ENCODE measurements around the gene APOBEC3A.

The APOBEC3A gene

DNA sequence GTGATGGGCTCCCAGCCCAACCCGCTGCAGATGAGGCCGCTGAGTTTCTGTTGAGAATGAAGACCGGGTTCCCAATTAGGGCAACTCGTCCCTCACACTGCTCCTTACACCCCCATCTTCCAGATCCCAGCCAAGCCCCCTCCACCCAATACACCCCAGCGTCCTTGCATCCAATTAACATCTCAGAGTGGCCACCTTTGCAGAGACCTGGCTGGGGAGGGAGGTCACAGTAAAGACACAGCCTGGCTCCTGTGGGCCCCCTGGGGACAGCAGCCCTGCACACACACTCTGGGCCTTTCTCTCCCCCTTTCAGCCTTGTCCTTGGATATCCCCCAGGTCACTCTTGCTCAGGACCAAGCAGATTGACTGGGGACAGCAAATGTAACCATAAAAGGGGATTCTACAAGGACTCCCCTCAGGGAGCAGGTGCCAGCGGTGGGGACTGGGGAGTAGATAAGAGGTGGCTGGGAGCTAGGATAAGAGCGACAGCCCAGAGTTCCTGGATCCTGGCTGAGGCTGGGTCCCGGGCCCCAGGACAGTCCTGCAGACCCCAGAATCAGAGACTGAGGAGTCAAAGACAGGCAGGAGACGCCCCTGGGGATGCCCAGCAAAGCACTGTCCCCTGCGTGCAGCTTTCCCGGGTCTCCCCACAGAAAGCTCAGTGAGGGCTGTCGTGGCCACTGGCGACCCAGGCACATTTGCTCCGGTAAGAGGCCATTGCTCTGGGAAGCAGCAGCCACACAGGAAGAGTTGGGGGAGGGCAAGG is 8.4 kb downstream of the APOBEC3A start:
- TF ChIP-seq, protein P1, sequence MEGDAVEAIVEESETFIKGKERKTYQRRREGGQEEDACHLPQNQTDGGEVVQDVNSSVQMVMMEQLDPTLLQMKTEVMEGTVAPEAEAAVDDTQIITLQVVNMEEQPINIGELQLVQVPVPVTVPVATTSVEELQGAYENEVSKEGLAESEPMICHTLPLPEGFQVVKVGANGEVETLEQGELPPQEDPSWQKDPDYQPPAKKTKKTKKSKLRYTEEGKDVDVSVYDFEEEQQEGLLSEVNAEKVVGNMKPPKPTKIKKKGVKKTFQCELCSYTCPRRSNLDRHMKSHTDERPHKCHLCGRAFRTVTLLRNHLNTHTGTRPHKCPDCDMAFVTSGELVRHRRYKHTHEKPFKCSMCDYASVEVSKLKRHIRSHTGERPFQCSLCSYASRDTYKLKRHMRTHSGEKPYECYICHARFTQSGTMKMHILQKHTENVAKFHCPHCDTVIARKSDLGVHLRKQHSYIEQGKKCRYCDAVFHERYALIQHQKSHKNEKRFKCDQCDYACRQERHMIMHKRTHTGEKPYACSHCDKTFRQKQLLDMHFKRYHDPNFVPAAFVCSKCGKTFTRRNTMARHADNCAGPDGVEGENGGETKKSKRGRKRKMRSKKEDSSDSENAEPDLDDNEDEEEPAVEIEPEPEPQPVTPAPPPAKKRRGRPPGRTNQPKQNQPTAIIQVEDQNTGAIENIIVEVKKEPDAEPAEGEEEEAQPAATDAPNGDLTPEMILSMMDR (IDR thresholded peaks at IDR 0.05; ENCODE audit: low read depth, low read length), result no peak
- H3K4me3 ChIP-seq (replicated peaks in 1 of 2; ENCODE audit: low read depth in 2 of 2, low read length in 2 of 2), result no peak overlapping the region

DNA sequence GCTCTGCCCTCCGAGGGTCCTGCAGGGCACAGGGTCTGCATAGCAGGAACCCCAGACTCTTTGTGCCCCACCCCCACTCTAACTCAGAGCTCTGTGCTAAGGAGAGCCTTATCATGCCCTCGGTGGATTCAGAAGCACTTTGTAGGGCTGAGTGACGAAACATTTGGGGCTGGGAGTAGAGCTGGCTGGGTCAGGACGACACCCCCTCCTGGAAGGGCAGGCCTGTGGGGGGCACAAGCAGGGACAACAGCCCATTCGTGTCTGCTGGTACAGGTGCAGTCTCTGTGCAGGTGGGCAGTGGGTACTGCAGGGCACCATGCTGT is 8.9 kb downstream of the APOBEC3A start:
- H3K4me3 ChIP-seq (replicated peaks in 1 of 2; ENCODE audit: low read depth in 2 of 2, low read length in 2 of 2), result no peak overlapping the region
- TF ChIP-seq, protein P1 (IDR thresholded peaks at IDR 0.05; ENCODE audit: low read depth, low read length), result no peak
- no peak for DNase-seq (ENCODE audit: low read depth in 2 of 2)

More for the DNA sequence above, 8.4 kb downstream of the APOBEC3A start:
- no peak for DNase-seq (ENCODE audit: low read depth in 2 of 2)

DNA sequence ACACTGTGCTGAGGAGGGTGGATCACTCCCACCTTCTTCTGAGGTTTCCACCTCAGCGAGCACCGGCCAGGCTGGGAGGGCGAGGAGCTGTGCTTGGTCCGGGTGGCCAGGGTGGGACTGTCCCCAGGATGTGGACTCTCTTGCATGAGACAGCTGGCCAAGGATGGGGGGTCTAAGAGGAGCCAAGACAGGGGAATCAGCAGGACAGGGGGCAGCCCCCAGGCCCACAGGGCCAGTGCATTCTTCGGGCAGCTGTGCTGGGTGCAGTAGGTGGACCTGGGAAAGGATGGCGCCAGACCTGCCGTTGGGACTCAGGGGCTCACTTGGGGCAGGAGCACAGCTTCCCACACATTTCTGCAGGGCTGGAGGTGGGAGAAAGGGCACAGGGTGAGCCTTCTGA is 9.5 kb downstream of the APOBEC3A start:
- TF ChIP-seq, protein P1 (IDR thresholded peaks at IDR 0.05; ENCODE audit: low read depth, low read length), result no peak
- H3K4me3 ChIP-seq (replicated peaks in 1 of 2; ENCODE audit: low read depth in 2 of 2, low read length in 2 of 2), result no peak overlapping the region
- no peak for DNase-seq (ENCODE audit: low read depth in 2 of 2)

- no peak overlapping the region for H3K4me3 ChIP-seq (replicated peaks in 1 of 2; ENCODE audit: low read depth in 2 of 2, low read length in 2 of 2)
- TF ChIP-seq, protein P1 (IDR thresholded peaks at IDR 0.05; ENCODE audit: low read depth, low read length), result no peak
- DNase-seq (ENCODE audit: low read depth in 2 of 2), result no peak
Measured at GRCh38 chr22:38967451-38968450, 10.3 kb downstream of the APOBEC3A start.

- H3K4me3 ChIP-seq (replicated peaks in 1 of 2; ENCODE audit: low read depth in 2 of 2, low read length in 2 of 2), result no peak overlapping the region
- TF ChIP-seq, protein P1 (IDR thresholded peaks at IDR 0.05; ENCODE audit: low read depth, low read length), result no peak
- no peak for DNase-seq (ENCODE audit: low read depth in 2 of 2)
Measured at GRCh38 chr22:38968801-38969200, 11.4 kb downstream of the APOBEC3A start.

DNA sequence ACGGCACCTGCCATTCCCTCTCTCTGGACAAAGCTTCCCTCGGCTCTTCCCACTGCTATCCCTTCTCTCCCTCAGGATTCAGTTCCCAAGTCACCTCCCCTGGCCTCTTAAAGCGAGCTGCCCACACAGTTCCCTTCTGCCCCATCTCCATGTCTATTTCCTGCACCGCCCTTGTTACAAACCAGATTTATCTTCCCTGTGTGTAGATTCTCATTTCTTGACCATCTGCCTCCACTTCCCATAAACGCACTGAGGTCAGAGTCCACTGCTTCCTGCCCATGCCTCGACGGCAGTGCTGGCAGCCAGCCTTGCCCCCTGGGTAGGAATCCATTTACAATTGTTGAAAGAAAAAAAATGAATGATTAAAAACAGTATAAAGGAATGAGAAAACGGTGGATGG is 13.1 kb downstream of the APOBEC3A start:
- H3K4me3 ChIP-seq (replicated peaks in 1 of 2; ENCODE audit: low read depth in 2 of 2, low read length in 2 of 2), result no peak overlapping the region
- TF ChIP-seq, protein P1 (IDR thresholded peaks at IDR 0.05; ENCODE audit: low read depth, low read length), result no peak
- no peak for DNase-seq (ENCODE audit: low read depth in 2 of 2)
